Measurements from ENCODE around the gene TMEM184C. TPM values are rescaled to one million over a fixed set of nuclear protein-coding genes. Genes with fewer than 3 reads are reported as not detected.

The TMEM184C gene
- total RNA-seq, 1 experiment from 2014 or later: 43.8 TPM

DNA sequence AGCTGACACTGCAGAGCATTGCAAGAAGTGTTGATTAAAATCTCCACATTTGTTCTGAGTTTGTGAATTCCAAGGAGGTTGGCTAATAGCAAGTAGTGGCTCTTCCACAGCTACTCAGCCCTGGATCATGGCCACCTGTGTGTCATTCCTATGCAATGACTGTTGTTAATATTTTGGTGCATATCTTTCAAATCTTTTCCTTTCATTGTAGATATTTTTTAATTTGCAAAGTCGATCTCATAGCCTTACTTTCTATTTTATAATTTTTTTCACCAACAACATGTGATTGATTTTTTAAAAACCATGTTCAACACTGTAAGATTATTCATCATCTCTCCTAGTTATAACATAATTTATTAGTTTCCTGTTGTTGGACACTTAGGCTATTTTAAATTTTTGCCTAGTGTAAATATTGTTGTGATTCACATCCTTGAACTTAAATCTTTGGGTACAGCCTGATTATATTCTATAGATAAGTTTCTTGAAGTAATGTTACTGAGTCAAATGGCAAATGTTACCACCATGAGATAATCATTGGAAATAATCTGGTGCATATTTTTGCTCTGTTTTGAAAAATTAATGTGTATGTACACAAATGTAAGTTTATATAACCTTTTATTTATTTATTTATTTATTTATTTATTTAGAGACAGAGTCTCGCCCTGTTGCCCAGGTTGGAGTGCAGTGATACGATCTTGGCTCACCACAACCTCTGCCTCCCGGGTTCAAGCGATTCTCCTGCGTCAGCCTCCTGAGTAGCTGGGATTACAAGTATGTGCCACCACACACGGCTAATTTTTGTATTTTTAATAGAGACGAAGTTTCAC, 97.6 kb downstream of the TMEM184C start:
- Histone ChIP-seq H3K18ac (ENCODE audit: insufficient read length, low read depth, low read length) (no peak overlapping the region), H2AK5ac (ENCODE audit: insufficient read length, low read length) (no peak overlapping the region), H3K23me2 (ENCODE audit: insufficient read length, low read depth, low read length, poor library complexity, severe bottlenecking) (no peaks in the 10 kb centered on the region), H3K79me1 (ENCODE audit: insufficient read depth, low read depth, low read length, poor library complexity, severe bottlenecking) (no peaks in the 10 kb centered on the region), H3K4ac (ENCODE audit: low read depth, low read length) (no peak overlapping the region), H2AFZ (ENCODE audit: low read length) (no peak overlapping the region), H3K27ac (ENCODE audit: insufficient read length, low read depth, low read length) (no peak overlapping the region), H3T11ph (ENCODE audit: low read length) (no peak overlapping the region), H3K27me3 (ENCODE audit: insufficient read depth, low read length) (no peaks in the 10 kb centered on the region), H4K20me1 (ENCODE audit: control insufficient read depth, insufficient read depth, insufficient read length) (no peaks in the 10 kb centered on the region), H4K5ac (ENCODE audit: insufficient read length, low read depth, low read length) (no peak overlapping the region), H4K8ac (replicated peaks; ENCODE audit: insufficient read length, low read depth, low read length) (no peak overlapping the region), H3K4me2 (ENCODE audit: insufficient read depth, insufficient read length, low read length) (no peak overlapping the region), H2BK12ac (ENCODE audit: insufficient read length, low read depth, low read length) (no peak overlapping the region), H3K9me3 (ENCODE audit: control insufficient read depth, low read depth, low read length) (no peaks in the 10 kb centered on the region), H3K79me2 (ENCODE audit: insufficient read depth, low read length) (no peaks in the 10 kb centered on the region), H3K23ac (ENCODE audit: insufficient read length, low read depth, low read length) (no peak overlapping the region), H2BK15ac (ENCODE audit: low read depth, low read length) (no peak overlapping the region; the same call in 1 of the 2 replicates), H4K91ac (ENCODE audit: insufficient read length, low read depth, low read length) (no peak overlapping the region), H3K14ac (ENCODE audit: insufficient read depth, low read length) (no peak overlapping the region), H2BK5ac (ENCODE audit: insufficient read length, low read length) (no peak overlapping the region), H2BK120ac (ENCODE audit: low read depth, low read length, poor library complexity, severe bottlenecking) (no peak overlapping the region), H3K56ac (ENCODE audit: insufficient read length, low read depth, low read length) (no peak overlapping the region), H2BK20ac (ENCODE audit: low read depth, low read length, poor library complexity, severe bottlenecking) (no peak overlapping the region), H3K9ac (ENCODE audit: extremely low read depth, insufficient read length, low read length) (no peak overlapping the region), H3K4me1 (ENCODE audit: insufficient read depth, low read length) (no peaks in the 10 kb centered on the region)
- TF ChIP-seq, protein P1, sequence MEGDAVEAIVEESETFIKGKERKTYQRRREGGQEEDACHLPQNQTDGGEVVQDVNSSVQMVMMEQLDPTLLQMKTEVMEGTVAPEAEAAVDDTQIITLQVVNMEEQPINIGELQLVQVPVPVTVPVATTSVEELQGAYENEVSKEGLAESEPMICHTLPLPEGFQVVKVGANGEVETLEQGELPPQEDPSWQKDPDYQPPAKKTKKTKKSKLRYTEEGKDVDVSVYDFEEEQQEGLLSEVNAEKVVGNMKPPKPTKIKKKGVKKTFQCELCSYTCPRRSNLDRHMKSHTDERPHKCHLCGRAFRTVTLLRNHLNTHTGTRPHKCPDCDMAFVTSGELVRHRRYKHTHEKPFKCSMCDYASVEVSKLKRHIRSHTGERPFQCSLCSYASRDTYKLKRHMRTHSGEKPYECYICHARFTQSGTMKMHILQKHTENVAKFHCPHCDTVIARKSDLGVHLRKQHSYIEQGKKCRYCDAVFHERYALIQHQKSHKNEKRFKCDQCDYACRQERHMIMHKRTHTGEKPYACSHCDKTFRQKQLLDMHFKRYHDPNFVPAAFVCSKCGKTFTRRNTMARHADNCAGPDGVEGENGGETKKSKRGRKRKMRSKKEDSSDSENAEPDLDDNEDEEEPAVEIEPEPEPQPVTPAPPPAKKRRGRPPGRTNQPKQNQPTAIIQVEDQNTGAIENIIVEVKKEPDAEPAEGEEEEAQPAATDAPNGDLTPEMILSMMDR (conservative IDR thresholded peaks at IDR 0.05): no peak
- Mint-ChIP-seq H3K9me3 (no peaks in the 10 kb centered on the region; a peak in 1 of 5 replicates), H3K36me3 (ENCODE audit: insufficient read depth in 1 of 3, low read depth in 3 of 3) (0 out of 7 replicates have a peak, but pooled peaks cover 0 to 2% (median 0%) of the 10 kb centered on the region in 3 experiments), H3K27me3 (ENCODE audit: low read depth) (no peaks in the 10 kb centered on the region), H3K27ac (no peak overlapping the region; a peak in 1 of 7 replicates), H3K4me3 (no peak overlapping the region), H3K4me1 (no peaks in the 10 kb centered on the region)
- DNase-seq: no peak
- no CpG with 5 or more reads among the region's 8 CpGs for WGBS (ENCODE audit: extremely low coverage, insufficient read length, low lambda C conversion rate)
